Bronchial epithelial cell (primary cell): Measurements from ENCODE around the gene ITGB3. TPM values are rescaled to one million over a fixed set of nuclear protein-coding genes. Genes with fewer than 3 reads are reported as not detected.

Source experiments
- DNase-seq: peaks from one replicate; pipeline ENCODE4 v3.0.0-alpha.2; 2010; ENCODE audit warnings: low read depth
- FAIRE-seq: peaks from 2 replicates; lab custom pipeline; 2011; peaks lifted over from hg19 to GRCh38; lab: Jason Lieb, UNC
- H3K27me3 ChIP-seq: 2 replicates; pipeline ENCODE4 v1.5.1; 2011; ENCODE audit warnings: low read length; ENCODE audit not compliant: control insufficient read depth, insufficient read depth
- H3K36me3 ChIP-seq: 2 replicates; pipeline ENCODE4 v1.5.1; 2011; ENCODE audit warnings: low read length; ENCODE audit not compliant: control insufficient read depth, insufficient read depth
- H3K4me3 ChIP-seq: 2 replicates; pipeline ENCODE4 v1.5.1; 2011; ENCODE audit warnings: mild to moderate bottlenecking, low read depth, low read length, control low read depth
- CTCF ChIP-seq: IDR thresholded peaks from 2 replicates; pipeline ENCODE4 v1.5.1; 2011; ENCODE audit warnings: mild to moderate bottlenecking, moderate library complexity, low read length, control low read depth, inconsistent platforms; ENCODE audit not compliant: insufficient read depth, severe bottlenecking
- total RNA-seq: library from RNA; depleted of rRNA; stranded (reverse); fragments of >200 nt; gene quantifications from 2 replicates; pipeline ENCODE4 v1.2.1, GENCODE V29; 2014

ITGB3 gene
- total RNA-seq, 1 donor from 2014 or later = 0.26 TPM

DNA sequence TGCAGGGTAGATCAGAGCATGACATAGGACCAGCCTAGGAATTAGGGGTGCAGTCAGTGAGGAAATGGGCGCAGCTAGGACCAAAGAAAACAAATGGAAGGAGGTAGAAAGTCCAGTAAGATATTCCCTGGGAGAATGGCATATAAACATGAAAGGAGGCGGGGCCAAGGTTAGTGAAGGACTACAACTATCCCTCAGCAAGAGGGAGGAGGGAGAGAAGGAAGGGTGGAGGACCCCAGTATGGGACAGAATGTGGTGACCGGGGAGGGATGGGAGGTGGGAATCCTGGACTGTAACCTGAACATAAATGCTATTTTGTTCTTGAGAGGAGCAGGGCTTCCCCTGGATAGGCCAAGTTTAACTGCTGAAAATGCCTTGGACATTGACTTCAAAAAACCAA is 22.8 kb downstream of the ITGB3 start:
- Histone ChIP-seq H3K4me3 (no peak overlapping the region), H3K36me3 (no peaks in the 10 kb centered on the region), H3K27me3 (no peaks in the 10 kb centered on the region)
- DNase-seq = no peak
- FAIRE-seq = no peak
- TF ChIP-seq CTCF = no peak

GRCh38 chr17:47276868-47277267 is 23.2 kb downstream of the ITGB3 start:
- no peak for TF ChIP-seq CTCF
- Histone ChIP-seq H3K4me3 (no peak overlapping the region), H3K27me3 (no peaks in the 10 kb centered on the region), H3K36me3 (no peaks in the 10 kb centered on the region)
- DNase-seq (peak; percentile 43), FAIRE-seq (no peak)

- FAIRE-seq = no peak
Measured at GRCh38 chr17:47277921-47278320, 24.3 kb downstream of the ITGB3 start.

GRCh38 chr17:47278561-47278960 is 24.9 kb downstream of the ITGB3 start:
- no peak for DNase-seq
- TF ChIP-seq CTCF = no peak
- Histone ChIP-seq H3K27me3 (no peaks in the 10 kb centered on the region), H3K36me3 (no peaks in the 10 kb centered on the region), H3K4me3 (no peak overlapping the region)
- no peak for FAIRE-seq

More at GRCh38 chr17:47277921-47278320, 24.3 kb downstream of the ITGB3 start:
- no peaks in the 10 kb centered on the region for H3K27me3 ChIP-seq
- H3K36me3 ChIP-seq = no peaks in the 10 kb centered on the region
- no peak for TF ChIP-seq CTCF
- DNase-seq = no peak
- no peak overlapping the region for H3K4me3 ChIP-seq

GRCh38 chr17:47279062-47279801 is 25.6 kb downstream of the ITGB3 start:
- FAIRE-seq (no peak), DNase-seq (peak; percentile 92)
- Histone ChIP-seq H3K27me3 (no peaks in the 10 kb centered on the region), H3K4me3 (no peak overlapping the region), H3K36me3 (no peaks in the 10 kb centered on the region)
- no peak for TF ChIP-seq CTCF
